ENCODE results near the gene FHIT. TPM values are rescaled to one million over a fixed set of nuclear protein-coding genes. Genes with fewer than 3 reads are reported as not detected.
"Not testable (repeated sequence)": the region's sequence is repeated elsewhere in the genome, so short reads cannot be mapped to it uniquely, and the experiment has no call there.

Gene FHIT
- total RNA-seq, 4 donors from 2014 or later = 8.8 to 35.6 (median 12.6) TPM

DNA sequence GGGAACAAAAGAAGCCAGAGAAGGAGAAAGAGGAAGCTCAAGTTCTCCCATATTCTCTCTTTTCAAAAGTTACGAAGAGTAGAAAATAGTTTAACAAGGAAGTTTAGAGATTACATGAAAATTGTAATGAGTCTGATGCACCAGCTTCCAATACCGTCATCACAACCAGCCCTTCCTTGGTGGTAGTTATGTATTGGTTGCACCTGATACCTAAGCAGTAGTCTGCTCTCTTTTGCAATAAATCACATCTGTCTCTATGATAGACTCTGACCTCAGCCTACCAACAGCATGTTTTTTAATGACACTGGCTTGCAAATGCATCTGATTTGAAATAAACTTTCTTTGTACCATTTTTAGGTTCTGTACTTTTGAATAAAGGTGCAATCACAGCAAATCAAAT lies 575.8 kb downstream of the FHIT start:
- 96% methylated on average over 2 of the region's 2 CpGs for WGBS
- no peaks in the 10 kb centered on the region for H3K9me3 ChIP-seq
- no peak for TF ChIP-seq POLR2A (IDR thresholded peaks at IDR 0.05)
- TF ChIP-seq POLR2AphosphoS5 (IDR thresholded peaks at IDR 0.05) = no peak
- TF ChIP-seq, protein P1, sequence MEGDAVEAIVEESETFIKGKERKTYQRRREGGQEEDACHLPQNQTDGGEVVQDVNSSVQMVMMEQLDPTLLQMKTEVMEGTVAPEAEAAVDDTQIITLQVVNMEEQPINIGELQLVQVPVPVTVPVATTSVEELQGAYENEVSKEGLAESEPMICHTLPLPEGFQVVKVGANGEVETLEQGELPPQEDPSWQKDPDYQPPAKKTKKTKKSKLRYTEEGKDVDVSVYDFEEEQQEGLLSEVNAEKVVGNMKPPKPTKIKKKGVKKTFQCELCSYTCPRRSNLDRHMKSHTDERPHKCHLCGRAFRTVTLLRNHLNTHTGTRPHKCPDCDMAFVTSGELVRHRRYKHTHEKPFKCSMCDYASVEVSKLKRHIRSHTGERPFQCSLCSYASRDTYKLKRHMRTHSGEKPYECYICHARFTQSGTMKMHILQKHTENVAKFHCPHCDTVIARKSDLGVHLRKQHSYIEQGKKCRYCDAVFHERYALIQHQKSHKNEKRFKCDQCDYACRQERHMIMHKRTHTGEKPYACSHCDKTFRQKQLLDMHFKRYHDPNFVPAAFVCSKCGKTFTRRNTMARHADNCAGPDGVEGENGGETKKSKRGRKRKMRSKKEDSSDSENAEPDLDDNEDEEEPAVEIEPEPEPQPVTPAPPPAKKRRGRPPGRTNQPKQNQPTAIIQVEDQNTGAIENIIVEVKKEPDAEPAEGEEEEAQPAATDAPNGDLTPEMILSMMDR (IDR thresholded peaks at IDR 0.05) = no peak
- TF ChIP-seq EP300 (IDR thresholded peaks at IDR 0.05) = no peak

DNA sequence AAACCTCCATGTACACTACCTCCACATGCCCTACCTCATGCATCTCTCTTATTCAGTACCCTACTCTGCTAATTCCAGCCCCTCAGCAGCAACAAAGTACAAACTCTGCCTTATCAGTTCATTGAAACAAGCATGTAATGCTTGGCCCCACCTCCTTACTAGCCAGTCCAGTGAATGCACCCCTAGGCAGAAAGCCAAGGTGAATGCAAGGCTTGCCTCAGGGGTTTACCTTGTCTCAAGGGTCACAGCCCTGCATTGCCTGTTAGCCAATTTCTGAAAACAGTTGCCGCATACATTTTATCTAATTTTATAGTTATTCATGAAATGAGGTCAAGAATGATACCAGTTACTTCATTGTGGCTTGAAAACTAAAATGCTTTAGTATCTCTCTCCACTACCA lies 576.4 kb downstream of the FHIT start:
- H3K36me3 ChIP-seq = no peaks in the 10 kb centered on the region
- no peaks in the 10 kb centered on the region for H3K9me3 ChIP-seq
- no peak for DNase-seq (ENCODE audit: low spot score in 2 of 2)
- H3K4me3 ChIP-seq = no peak overlapping the region
- WGBS = 100% methylated on average over 1 of the region's 1 CpG
- H3K27ac ChIP-seq = no peak overlapping the region
- no peaks in the 10 kb centered on the region for H3K27me3 ChIP-seq
- no peaks in the 10 kb centered on the region for H3K4me1 ChIP-seq
- TF ChIP-seq POLR2A (IDR thresholded peaks at IDR 0.05) (no peak), POLR2AphosphoS5 (IDR thresholded peaks at IDR 0.05) (no peak), EP300 (IDR thresholded peaks at IDR 0.05) (no peak)
- TF ChIP-seq, protein P1 (IDR thresholded peaks at IDR 0.05) = no peak

More for the DNA sequence above, 575.8 kb downstream of the FHIT start:
- Histone ChIP-seq H3K27me3 (no peaks in the 10 kb centered on the region), H3K27ac (no peak overlapping the region), H3K36me3 (no peaks in the 10 kb centered on the region), H3K4me1 (no peaks in the 10 kb centered on the region), H3K4me3 (no peak overlapping the region)
- DNase-seq (ENCODE audit: low spot score in 2 of 2) = no peak

DNA sequence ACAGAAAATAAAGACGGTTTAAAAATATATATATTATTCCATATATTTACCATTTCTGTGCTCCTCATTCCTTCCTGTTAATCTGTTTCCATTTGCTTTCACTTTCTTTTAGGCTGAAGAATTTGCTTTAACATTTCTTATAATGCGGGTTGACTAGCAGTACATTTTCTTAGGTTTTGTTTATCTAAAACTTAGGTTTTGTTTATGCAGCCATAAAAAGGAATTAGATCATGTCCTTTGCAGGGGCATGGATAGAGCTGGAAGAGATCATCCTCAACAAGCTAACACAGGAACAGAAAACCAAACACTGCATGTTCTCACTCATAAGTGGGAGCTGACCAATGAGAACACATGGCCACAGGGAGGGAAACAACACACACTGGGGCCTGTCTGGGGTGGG lies 578.1 kb downstream of the FHIT start:
- H3K4me3 ChIP-seq = no peak overlapping the region
- no peaks in the 10 kb centered on the region for H3K36me3 ChIP-seq
- no peaks in the 10 kb centered on the region for H3K9me3 ChIP-seq
- TF ChIP-seq POLR2AphosphoS5 (IDR thresholded peaks at IDR 0.05) (no peak), POLR2A (IDR thresholded peaks at IDR 0.05) (no peak), EP300 (IDR thresholded peaks at IDR 0.05) (no peak)
- TF ChIP-seq, protein P1 (IDR thresholded peaks at IDR 0.05) = no peak
- no peaks in the 10 kb centered on the region for H3K4me1 ChIP-seq
- no peak for DNase-seq (ENCODE audit: low spot score in 2 of 2)
- no peaks in the 10 kb centered on the region for H3K27me3 ChIP-seq
- 94% methylated on average over 2 of the region's 2 CpGs for WGBS
- H3K27ac ChIP-seq = no peak overlapping the region

DNA sequence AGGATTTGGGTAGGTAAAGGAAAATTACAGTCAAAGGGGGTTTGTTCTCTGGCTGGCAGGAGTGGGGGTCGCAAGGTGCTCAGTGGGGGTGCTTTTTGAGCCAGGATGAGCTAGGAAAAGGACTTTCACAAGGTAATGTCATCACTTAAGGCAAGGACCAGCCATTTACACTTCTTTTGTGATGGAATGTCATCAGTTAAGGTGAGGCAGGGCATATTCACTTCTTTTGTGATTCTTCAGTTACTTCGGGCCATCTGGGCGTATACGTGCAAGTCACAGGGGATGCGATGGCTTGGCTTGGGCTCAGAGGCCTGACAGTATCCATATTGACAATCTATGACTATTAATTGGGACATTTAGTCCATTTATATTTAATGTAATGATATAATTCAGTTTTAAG lies 578.9 kb downstream of the FHIT start:
- not testable (repeated sequence) for H3K36me3 ChIP-seq; H3K4me1 ChIP-seq; H3K9me3 ChIP-seq; H3K27me3 ChIP-seq; H3K4me3 ChIP-seq; H3K27ac ChIP-seq; DNase-seq (ENCODE audit: low spot score in 2 of 2)
- 92% methylated on average over 5 of the region's 5 CpGs for WGBS

DNA sequence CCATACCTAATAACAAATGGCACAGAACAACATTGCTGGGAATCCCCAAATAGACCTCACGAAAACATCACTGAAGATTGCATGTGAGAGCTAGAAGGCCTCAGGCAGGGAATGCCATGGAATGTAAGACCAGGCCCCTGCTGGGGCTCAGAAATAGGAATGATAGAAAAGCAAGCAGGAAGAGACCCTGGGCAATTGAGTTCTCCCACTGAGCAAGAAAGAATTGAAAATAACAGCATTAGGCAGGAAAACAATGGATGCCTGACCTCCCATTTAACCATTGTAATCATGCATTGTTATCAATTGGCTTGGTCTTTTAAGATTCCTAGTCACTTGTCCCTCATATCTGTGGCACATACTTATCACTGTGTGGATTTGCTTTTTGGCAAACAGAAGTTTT lies 581.6 kb downstream of the FHIT start:
- Histone ChIP-seq H3K4me3 (no peak overlapping the region), H3K4me1 (no peaks in the 10 kb centered on the region), H3K9me3 (no peaks in the 10 kb centered on the region), H3K36me3 (no peaks in the 10 kb centered on the region), H3K27ac (no peak overlapping the region), H3K27me3 (no peaks in the 10 kb centered on the region)
- WGBS = 92% methylated on average over 1 of the region's 1 CpG
- TF ChIP-seq POLR2A (IDR thresholded peaks at IDR 0.05) (no peak), POLR2AphosphoS5 (IDR thresholded peaks at IDR 0.05) (no peak), EP300 (IDR thresholded peaks at IDR 0.05) (no peak)
- TF ChIP-seq, protein P1 (IDR thresholded peaks at IDR 0.05) = no peak
- DNase-seq (ENCODE audit: low spot score in 2 of 2) = no peak

DNA sequence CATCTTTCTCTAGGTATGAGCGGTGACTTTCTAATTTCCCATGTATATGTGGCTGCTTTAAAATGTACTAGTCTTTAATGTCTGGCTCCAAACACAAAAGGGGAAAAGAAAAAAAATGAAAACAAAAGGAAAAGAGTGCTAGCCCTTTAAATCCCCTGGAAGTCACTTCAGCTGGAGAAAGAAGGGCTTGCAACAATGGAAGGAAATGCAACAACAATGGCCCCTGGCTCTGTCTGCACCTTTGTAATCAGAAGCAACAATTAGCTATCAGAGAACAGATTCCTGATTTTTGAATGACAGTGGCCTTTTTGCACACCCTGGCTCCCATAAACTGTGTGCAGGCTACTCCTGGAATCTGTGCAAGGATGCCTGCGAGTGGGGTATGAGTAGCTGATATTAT lies 591.2 kb downstream of the FHIT start:
- Histone ChIP-seq H3K27ac (no peak overlapping the region), H3K9me3 (no peaks in the 10 kb centered on the region), H3K36me3 (no peaks in the 10 kb centered on the region), H3K4me1 (no peaks in the 10 kb centered on the region), H3K27me3 (no peaks in the 10 kb centered on the region), H3K4me3 (no peak overlapping the region)
- 84% methylated on average over 2 of the region's 2 CpGs for WGBS
- no peak for DNase-seq (ENCODE audit: low spot score in 2 of 2)
- TF ChIP-seq, protein P1 (IDR thresholded peaks at IDR 0.05) = no peak
- TF ChIP-seq POLR2AphosphoS5 (IDR thresholded peaks at IDR 0.05) (no peak), POLR2A (IDR thresholded peaks at IDR 0.05) (no peak), EP300 (IDR thresholded peaks at IDR 0.05) (no peak)

All from suprapubic skin (tissue), 4 donors.